Nephron (organoid): ENCODE results near the gene ERCC6L.

Experiments
- H3K27ac Mint-ChIP-seq, 3 experiments: 2 replicates each; pipeline ENCODE4 v1.8.0; 2020; ENCODE audit warnings: mixed read lengths in 3 of 3, mild to moderate bottlenecking in 2 of 3, moderate library complexity in 1 of 3
- H3K27me3 Mint-ChIP-seq: 2 replicates; pipeline ENCODE4 v1.8.0; 2021; ENCODE audit warnings: low read depth, mild to moderate bottlenecking, moderate library complexity, mixed read lengths
- H3K36me3 Mint-ChIP-seq: 2 replicates; pipeline ENCODE4 v1.8.0; 2020; ENCODE audit warnings: low read depth, mixed read lengths
- H3K4me1 Mint-ChIP-seq: 2 replicates; pipeline ENCODE4 v1.8.0; 2020; ENCODE audit warnings: mixed read lengths
- H3K4me3 Mint-ChIP-seq, 3 experiments: 2 replicates each; pipeline ENCODE4 v1.8.0; 2020; ENCODE audit warnings: mild to moderate bottlenecking in 3 of 3, mixed read lengths in 3 of 3, moderate library complexity in 2 of 3
- H3K9me3 Mint-ChIP-seq: 2 replicates; pipeline ENCODE4 v1.8.0; 2020; ENCODE audit warnings: mixed read lengths
- CTCF ChIP-seq, 3 experiments: fragments of 200-600 bp; sonication (generic); IDR thresholded peaks; one replicate each; pipeline ENCODE4 v1.5.0; 2021; ENCODE audit warnings: antibody characterized with exemption in 3 of 3; ENCODE audit not compliant: unreplicated experiment in 3 of 3

Gene ERCC6L

GRCh38 chrX:72238721-72239475 is at the start of gene ERCC6L:
TSS of gene ERCC6L (minus strand) at chrX:72239027. CDS start at chrX:72238911, 116 bp downstream.
- TF ChIP-seq CTCF (IDR thresholded peaks at IDR 0.05; ENCODE audit: unreplicated experiment in 3 of 3): no peak
- peaks cover 21% of the 10 kb centered on the region for H3K36me3 Mint-ChIP-seq
- H3K27me3 Mint-ChIP-seq: peaks cover 3% of the 10 kb centered on the region
- peak within 1 kb of the TSS; percentile 81 to 84 (median 82) for H3K4me3 Mint-ChIP-seq
- peak within 1 kb of the TSS; percentile 12 to 74 (median 53) for H3K27ac Mint-ChIP-seq
- H3K4me1 Mint-ChIP-seq: no peaks in the 10 kb centered on the region
- peaks cover 8% of the 10 kb centered on the region for H3K9me3 Mint-ChIP-seq

- H3K9me3 Mint-ChIP-seq: no peaks in the 10 kb centered on the region
- H3K4me1 Mint-ChIP-seq: peaks cover 13% of the 10 kb centered on the region
- H3K4me3 Mint-ChIP-seq: no peak overlapping the region
- H3K27me3 Mint-ChIP-seq: peaks cover 5% of the 10 kb centered on the region
- H3K27ac Mint-ChIP-seq: no peak overlapping the region
- no peaks in the 10 kb centered on the region for H3K36me3 Mint-ChIP-seq
- TF ChIP-seq CTCF (IDR thresholded peaks at IDR 0.05; ENCODE audit: unreplicated experiment in 3 of 3): no peak
Measured at GRCh38 chrX:72282302-72282701, 43.5 kb upstream of the ERCC6L start.

- Mint-ChIP-seq H3K27ac (peak overlapping the region; percentile 5 to 26 (median 6)), H3K4me3 (peak overlapping the region in 2 of 3 experiments; percentile 2 to 22), H3K36me3 (peaks cover 6% of the 10 kb centered on the region), H3K4me1 (peaks cover 19% of the 10 kb centered on the region), H3K27me3 (peaks cover 5% of the 10 kb centered on the region), H3K9me3 (no peaks in the 10 kb centered on the region)
- TF ChIP-seq CTCF (IDR thresholded peaks at IDR 0.05; ENCODE audit: unreplicated experiment in 3 of 3): no peak
Measured at GRCh38 chrX:72280321-72280845, 41.6 kb upstream of the ERCC6L start.

- Mint-ChIP-seq H3K27ac (peak overlapping the region; percentile 88 to 98 (median 96)), H3K36me3 (peaks cover 44% of the 10 kb centered on the region), H3K27me3 (no peaks in the 10 kb centered on the region), H3K4me1 (peaks cover 55% of the 10 kb centered on the region), H3K4me3 (peak overlapping the region; percentile 95 to 98 (median 96)), H3K9me3 (no peaks in the 10 kb centered on the region)
- no peak for TF ChIP-seq CTCF (IDR thresholded peaks at IDR 0.05; ENCODE audit: unreplicated experiment in 3 of 3)
Measured at GRCh38 chrX:72276478-72276953, 37.7 kb upstream of the ERCC6L start.

- H3K27ac Mint-ChIP-seq: peak overlapping the region in 2 of 3 experiments; percentile 88 to 98
- no peaks in the 10 kb centered on the region for H3K9me3 Mint-ChIP-seq
- peaks cover 48% of the 10 kb centered on the region for H3K4me1 Mint-ChIP-seq
- H3K36me3 Mint-ChIP-seq: peaks cover 58% of the 10 kb centered on the region
- peak overlapping the region; percentile 95 to 98 (median 96) for H3K4me3 Mint-ChIP-seq
- no peaks in the 10 kb centered on the region for H3K27me3 Mint-ChIP-seq
- no peak for TF ChIP-seq CTCF (IDR thresholded peaks at IDR 0.05; ENCODE audit: unreplicated experiment in 3 of 3)
Measured at GRCh38 chrX:72274526-72274925, 35.7 kb upstream of the ERCC6L start.
